NOMO-1 (cell line): ENCODE measurements around the gene CCL4L2.
"Not testable (repeated sequence)": the region's sequence is repeated elsewhere in the genome, so short reads cannot be mapped to it uniquely, and the experiment has no call there.

Source experiments
- DNase-seq, 2 experiments: peaks; one replicate each; lab custom pipeline; 2025; ENCODE audit not compliant: unreplicated experiment in 2 of 2; lab: John Stamatoyannopoulos, UW

Gene CCL4L2

GRCh38 chr17:36210439-36211211, at the start of gene CCL4L2:
Gene CCL4L2 (plus strand): TSS chr17:36211063.
- peak; percentile 92 to 94 for DNase-seq

- DNase-seq: not testable (repeated sequence)
Observed at GRCh38 chr17:36168836-36169235, 42.0 kb upstream of the CCL4L2 start.

- DNase-seq: not testable (repeated sequence)
Observed at GRCh38 chr17:36176536-36176935, 34.3 kb upstream of the CCL4L2 start, which contains the start of gene TBC1D3B. Gene TBC1D3B (minus strand): TSS chr17:36176636. CDS start chr17:36175050, 1,586 bp downstream.

GRCh38 chr17:36181446-36182175, 29.3 kb upstream of the CCL4L2 start:
- DNase-seq: not testable (repeated sequence)

- no peak for DNase-seq
Observed at GRCh38 chr17:36182176-36183000, 28.5 kb upstream of the CCL4L2 start.

- DNase-seq: peak; percentile 76 to 79
Observed at GRCh38 chr17:36183001-36183971, 27.6 kb upstream of the CCL4L2 start.

GRCh38 chr17:36184023-36184765, 26.7 kb upstream of the CCL4L2 start:
- DNase-seq: peak in 1 of 2 experiments; percentile 28

GRCh38 chr17:36185416-36185815, 25.4 kb upstream of the CCL4L2 start:
- no peak for DNase-seq

GRCh38 chr17:36186810-36187763, 23.8 kb upstream of the CCL4L2 start:
- DNase-seq: not testable (repeated sequence)

- DNase-seq: peak in 1 of 2 experiments; percentile 24
Observed at GRCh38 chr17:36187943-36188665, 22.8 kb upstream of the CCL4L2 start.

GRCh38 chr17:36188891-36189306, 22.0 kb upstream of the CCL4L2 start:
- DNase-seq: peak; percentile 95 to 100

GRCh38 chr17:36189993-36190392, 20.9 kb upstream of the CCL4L2 start:
- peak in 1 of 2 experiments; percentile 19 for DNase-seq

GRCh38 chr17:36190549-36191330, 20.1 kb upstream of the CCL4L2 start:
- not testable (repeated sequence) for DNase-seq

- no peak for DNase-seq
Observed at GRCh38 chr17:36193216-36193775, 17.6 kb upstream of the CCL4L2 start.

- DNase-seq: not testable (repeated sequence)
Observed at GRCh38 chr17:36194147-36194831, 16.6 kb upstream of the CCL4L2 start.
